GM12892 (cell line): ENCODE measurements around the gene KCNK4.

Experiments used
- POLR2A ChIP-seq: IDR thresholded peaks from 2 replicates; pipeline ENCODE4 v1.6.1; 2011; ENCODE audit warnings: low read depth, low read length, control low read depth
- POLR2AphosphoS5 ChIP-seq: IDR thresholded peaks from 2 replicates; pipeline ENCODE4 v1.6.1; 2011; ENCODE audit warnings: low read depth, low read length, control low read depth
- TAF1 ChIP-seq: IDR thresholded peaks from 2 replicates; pipeline ENCODE4 v1.6.1; 2011; ENCODE audit warnings: low read depth, mild to moderate bottlenecking, control low read depth, low read length, borderline replicate concordance

- TF ChIP-seq POLR2A, result no peak
- TF ChIP-seq TAF1, result no peak
- no peak for TF ChIP-seq POLR2AphosphoS5
These were observed 23.7 kb upstream of the KCNK4 start for GRCh38 chr11:64267207-64267945.
